Endothelial cell of umbilical vein (primary cell): ENCODE results near the gene PDE4C. TPM values are rescaled to one million over a fixed set of nuclear protein-coding genes. Genes with fewer than 3 reads are reported as not detected.

Experiments
- BruUV-seq: library from RNA; stranded (reverse); fragments of 400-500 nt; replicated peaks from 2 replicates; lab custom pipeline; 2021; lab: Mats Ljungman, UMichigan
- CTCF ChIA-PET: fragments of 300-600, 350-600 bp; sonication (Branson Sonifier 250); formaldehyde crosslinking; loops from one replicate; lab custom pipeline; 2021; ENCODE audit warnings: antibody characterized with exemption, inconsistent platforms; lab: Charles Lee
- POLR2A ChIA-PET: fragments of 300-600, 350-600 bp; sonication (Branson Sonifier 250); formaldehyde crosslinking; loops from one replicate; lab custom pipeline; 2021; ENCODE audit warnings: antibody characterized with exemption, inconsistent platforms; lab: Charles Lee
- DNase-seq: peaks from one replicate; pipeline ENCODE4 v3.0.0-alpha.2; 2011; ENCODE audit warnings: low read depth, low spot score
- FAIRE-seq: peaks from 2 replicates; lab custom pipeline; 2011; peaks lifted over from hg19 to GRCh38; lab: Jason Lieb, UNC
- H2AFZ ChIP-seq: 2 replicates; pipeline ENCODE4 v1.6.0; 2012; ENCODE audit warnings: low read depth, low read length, control low read depth, inconsistent platforms
- H3K27ac ChIP-seq: 2 replicates; pipeline ENCODE4 v1.5.1; 2011; ENCODE audit warnings: low read depth, mild to moderate bottlenecking, control low read depth, low read length, moderate library complexity; ENCODE audit not compliant: insufficient read depth
- H3K27me3 ChIP-seq, 2 experiments: 2 replicates each; pipeline versions ENCODE4 v1.6.0 to v1.6.1; 2011; ENCODE audit warnings: low read length in 2 of 2, mixed read lengths in 1 of 2; ENCODE audit not compliant: control insufficient read depth in 2 of 2, insufficient read depth in 2 of 2
- H3K36me3 ChIP-seq, 2 experiments: 2 replicates in 1 of 2; 3 replicates in 1 of 2; pipeline ENCODE4 v1.5.1; 2011; ENCODE audit warnings: low read length in 2 of 2, mild to moderate bottlenecking in 1 of 2, moderate library complexity in 1 of 2; ENCODE audit not compliant: control insufficient read depth in 2 of 2, insufficient read depth in 2 of 2; ENCODE audit errors: extremely low read depth in 1 of 2
- H3K4me1 ChIP-seq: 3 replicates; pipeline ENCODE4 v1.5.1; 2011; ENCODE audit warnings: mild to moderate bottlenecking, low read length; ENCODE audit not compliant: control insufficient read depth, insufficient read depth; ENCODE audit errors: extremely low read depth
- H3K4me2 ChIP-seq: 2 replicates; pipeline ENCODE4 v1.6.1; 2011; ENCODE audit warnings: low read length, control low read depth, mixed read lengths; ENCODE audit not compliant: insufficient read depth
- H3K4me3 ChIP-seq, 3 experiments: fragments of 200-600 bp in 1 of 3; sonication (generic), shearing (Covaris generic) in 1 of 3; replicated peaks in 1 of 3; 2 replicates each; pipeline ENCODE4 v1.5.1; 2011 to 2016; ENCODE audit warnings: control low read depth in 3 of 3, low read length in 3 of 3, mild to moderate bottlenecking in 2 of 3, inconsistent platforms in 1 of 3, low read depth in 1 of 3, moderate library complexity in 1 of 3; ENCODE audit not compliant: insufficient read depth in 1 of 3
- H3K79me2 ChIP-seq: 2 replicates; pipeline ENCODE4 v1.6.0; 2012; ENCODE audit warnings: low read length, inconsistent platforms; ENCODE audit not compliant: control insufficient read depth, insufficient read depth
- H3K9ac ChIP-seq: replicated peaks from 2 replicates; pipeline ENCODE3; 2011; ENCODE audit warnings: low read length, control low read depth; ENCODE audit not compliant: insufficient read depth; ENCODE audit errors: extremely low read depth
- H3K9me1 ChIP-seq: replicated peaks from 3 replicates; pipeline ENCODE4 v1.6.0; 2011; ENCODE audit warnings: mild to moderate bottlenecking, low read length; ENCODE audit not compliant: control insufficient read depth, insufficient read depth; ENCODE audit errors: extremely low read depth
- H3K9me3 ChIP-seq: replicated peaks from 2 replicates; pipeline ENCODE4 v1.5.1; 2012; ENCODE audit warnings: low read length, inconsistent platforms; ENCODE audit not compliant: control insufficient read depth, insufficient read depth
- H4K20me1 ChIP-seq: replicated peaks from 2 replicates; pipeline ENCODE3; 2011; ENCODE audit warnings: mild to moderate bottlenecking, low read length; ENCODE audit not compliant: control insufficient read depth, insufficient read depth; ENCODE audit errors: extremely low read depth
- EZH2 ChIP-seq: IDR thresholded peaks from 2 replicates; pipeline ENCODE4 v1.6.1; 2012; ENCODE audit warnings: borderline replicate concordance, low read depth, mild to moderate bottlenecking, moderate library complexity, low read length, inconsistent platforms; ENCODE audit not compliant: severe bottlenecking
- FOS ChIP-seq: IDR thresholded peaks from 2 replicates; pipeline ENCODE4 v1.6.1; 2011; ENCODE audit warnings: mild to moderate bottlenecking, low read length, moderate library complexity, borderline replicate concordance; ENCODE audit not compliant: insufficient read depth
- GATA2 ChIP-seq: IDR thresholded peaks from 2 replicates; pipeline ENCODE4 v1.7.0; 2011; ENCODE audit warnings: low read depth, mild to moderate bottlenecking, moderate library complexity, mixed read lengths, low read length; ENCODE audit not compliant: insufficient read length, insufficient read depth
- JUN ChIP-seq: IDR thresholded peaks from 2 replicates; pipeline ENCODE4 v1.6.1; 2011; ENCODE audit warnings: borderline replicate concordance, low read depth; ENCODE audit not compliant: insufficient read length, insufficient read depth
- MAX ChIP-seq: IDR thresholded peaks from 2 replicates; pipeline ENCODE4 v1.6.1; 2011; ENCODE audit not compliant: insufficient read depth, insufficient read length
- MYC ChIP-seq: IDR thresholded peaks from one replicate; pipeline ENCODE4 v1.6.1; 2011; ENCODE audit warnings: mild to moderate bottlenecking, low read depth, low read length
- POLR2A ChIP-seq: IDR thresholded peaks from 2 replicates; pipeline ENCODE4 v1.6.1; 2012; ENCODE audit warnings: low read depth, mild to moderate bottlenecking, control low read depth, low read length
- POLR2AphosphoS5 ChIP-seq: IDR thresholded peaks from 2 replicates; pipeline ENCODE4 v1.6.1; 2012; ENCODE audit warnings: low read depth, mild to moderate bottlenecking, control low read depth, low read length, moderate library complexity; ENCODE audit not compliant: insufficient read depth
- dilution Hi-C: fragments of 300-500 bp; cut with MboI; formaldehyde crosslinking; loops from one replicate; pipeline ENCODE4 v1.15.0; 2019; ENCODE audit warnings: low sequenced_read_pairs; ENCODE audit not compliant: extremely low pct_ligation_motif_present
- intact Hi-C: fragments of 100-400 bp; cut with micrococcal nuclease; formaldehyde crosslinking; loops from one replicate; pipeline ENCODE4 v1.10.0; 2022
- polyA plus RNA-seq, 4 experiments: library from polyadenylated mRNA; depleted of rRNA in 3 of 4; stranded (reverse) in 3 of 4; unstranded in 1 of 4; fragments of >200 nt; gene quantifications; 2 replicates each; pipeline versions ENCODE4 v1.2.1 to v1.2.3, GENCODE V29; 2011 to 2012; ENCODE audit warnings: missing spikeins in 1 of 4
- total RNA-seq: library from RNA; stranded (reverse); gene quantifications from 2 replicates; pipeline ENCODE4 v1.2.3, GENCODE V29; 2021
- TF ChIP-seq, protein P1 (sequence below), 2 donors: IDR thresholded peaks; 1 replicate in 1 of 2; 2 replicates in 1 of 2; pipeline ENCODE4 v1.5.1; 2011; ENCODE audit warnings: low read length in 2 of 2, mild to moderate bottlenecking in 2 of 2, moderate library complexity in 2 of 2, control low read depth in 1 of 2, inconsistent platforms in 1 of 2, low read depth in 1 of 2; ENCODE audit not compliant: insufficient read depth in 1 of 2; ENCODE audit errors: extremely low read depth in 1 of 2

The PDE4C gene
- total and polyA plus RNA-seq, 2 donors (not counting 3 experiments of a cell fraction or from before 2014, with no cell fraction given): 0.29 to 0.97 TPM

DNA sequence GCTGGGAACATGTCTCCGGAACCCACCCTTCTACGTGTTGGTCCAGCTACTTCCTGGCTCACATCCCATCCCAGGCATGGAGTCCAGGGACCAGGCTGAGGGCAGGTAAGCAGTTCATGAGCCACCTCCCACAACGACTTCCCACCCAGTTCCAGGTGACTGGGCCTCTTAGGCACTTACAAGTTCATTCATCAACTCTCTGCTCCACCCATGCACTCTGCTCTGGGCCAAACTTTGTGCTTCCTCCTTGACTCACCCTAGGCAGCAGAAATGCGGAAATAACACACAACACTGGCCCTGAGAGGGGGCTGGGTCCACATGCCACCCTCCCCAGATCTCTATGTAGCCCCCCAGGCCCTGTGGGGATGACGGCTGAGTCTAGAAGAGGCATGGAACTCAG, 27.5 kb upstream of the PDE4C start:
- Histone ChIP-seq H3K4me1 (no peaks in the 10 kb centered on the region), H3K9me3 (no peaks in the 10 kb centered on the region), H3K9me1 (no peaks in the 10 kb centered on the region), H4K20me1 (no peaks in the 10 kb centered on the region), H3K79me2 (no peaks in the 10 kb centered on the region), H3K36me3 (no peaks in the 10 kb centered on the region), H3K4me2 (no peak overlapping the region), H3K4me3 (no peak overlapping the region), H3K27ac (no peak overlapping the region), H2AFZ (no peak overlapping the region), H3K9ac (no peak overlapping the region), H3K27me3 (peaks cover 0 to 8% of the 10 kb centered on the region in 2 experiments)
- dilution Hi-C loops (no loop called here), intact Hi-C loops (loop anchor here (5.0 kb wide), 1 partner anchor 246 kb away; the partner anchor contains the start of gene ARRDC2)
- CTCF ChIA-PET: interaction anchor here (1.1 to 11.3 kb wide), 10 partner anchors 10 to 141 kb away, joined by 3 to 296 read pairs (median 10); partner anchors contain the start of genes LSM4 and MPV17L2
- TF ChIP-seq JUN (no peak), MAX (no peak), POLR2AphosphoS5 (no peak), POLR2A (no peak), GATA2 (no peak), MYC (no peak), EZH2 (no peak), FOS (no peak)
- TF ChIP-seq, protein P1, sequence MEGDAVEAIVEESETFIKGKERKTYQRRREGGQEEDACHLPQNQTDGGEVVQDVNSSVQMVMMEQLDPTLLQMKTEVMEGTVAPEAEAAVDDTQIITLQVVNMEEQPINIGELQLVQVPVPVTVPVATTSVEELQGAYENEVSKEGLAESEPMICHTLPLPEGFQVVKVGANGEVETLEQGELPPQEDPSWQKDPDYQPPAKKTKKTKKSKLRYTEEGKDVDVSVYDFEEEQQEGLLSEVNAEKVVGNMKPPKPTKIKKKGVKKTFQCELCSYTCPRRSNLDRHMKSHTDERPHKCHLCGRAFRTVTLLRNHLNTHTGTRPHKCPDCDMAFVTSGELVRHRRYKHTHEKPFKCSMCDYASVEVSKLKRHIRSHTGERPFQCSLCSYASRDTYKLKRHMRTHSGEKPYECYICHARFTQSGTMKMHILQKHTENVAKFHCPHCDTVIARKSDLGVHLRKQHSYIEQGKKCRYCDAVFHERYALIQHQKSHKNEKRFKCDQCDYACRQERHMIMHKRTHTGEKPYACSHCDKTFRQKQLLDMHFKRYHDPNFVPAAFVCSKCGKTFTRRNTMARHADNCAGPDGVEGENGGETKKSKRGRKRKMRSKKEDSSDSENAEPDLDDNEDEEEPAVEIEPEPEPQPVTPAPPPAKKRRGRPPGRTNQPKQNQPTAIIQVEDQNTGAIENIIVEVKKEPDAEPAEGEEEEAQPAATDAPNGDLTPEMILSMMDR (IDR thresholded peaks at IDR 0.05; ENCODE audit: extremely low read depth in 1 of 2, insufficient read depth in 1 of 2, low read depth in 1 of 2, low read length in 2 of 2): no peak
- no peak for FAIRE-seq
- BruUV-seq: no TSS peak
- POLR2A ChIA-PET: no interaction called here
- no peak for DNase-seq
